GM21360 (cell line): ENCODE data around the gene HACL1.
"Not testable (repeated sequence)": the region's sequence is repeated elsewhere in the genome, so short reads cannot be mapped to it uniquely, and the experiment has no call there.

Experiments
- ATAC-seq: cut with Tn5 transposase; IDR thresholded peaks from one replicate; pipeline ENCODE4 v1.9.1; 2021; ENCODE audit warnings: mild to moderate bottlenecking, moderate library complexity; ENCODE audit not compliant: unreplicated experiment

HACL1 gene

GRCh38 chr3:15581471-15582394 lies 19.6 kb downstream of the HACL1 start:
- no peak for ATAC-seq

- no peak for ATAC-seq
Observed at GRCh38 chr3:15579051-15579450, 22.3 kb downstream of the HACL1 start.

- ATAC-seq, result no peak
Observed at GRCh38 chr3:15578289-15578867, 23.0 kb downstream of the HACL1 start.

- ATAC-seq, result no peak
Observed at GRCh38 chr3:15576475-15576874, 24.9 kb downstream of the HACL1 start.

- ATAC-seq, result no peak
Observed at GRCh38 chr3:15575446-15575845, 25.9 kb downstream of the HACL1 start.

GRCh38 chr3:15572138-15572537 lies 29.2 kb downstream of the HACL1 start:
- no peak for ATAC-seq

GRCh38 chr3:15563190-15563589 lies 38.2 kb downstream of the HACL1 start:
- no peak for ATAC-seq

GRCh38 chr3:15562560-15562959 lies 38.8 kb downstream of the HACL1 start:
- ATAC-seq, result no peak

GRCh38 chr3:15558581-15558980 lies 42.8 kb downstream of the HACL1 start:
- no peak for ATAC-seq

GRCh38 chr3:15557511-15557946 lies 43.8 kb downstream of the HACL1 start:
- ATAC-seq, result peak; percentile 65

- ATAC-seq, result peak; percentile 92
Observed at GRCh38 chr3:15556512-15556911, 44.9 kb downstream of the HACL1 start.

GRCh38 chr3:15553749-15554148 lies 47.6 kb downstream of the HACL1 start:
- ATAC-seq, result no peak

- no peak for ATAC-seq
Observed at GRCh38 chr3:15551902-15552301, 49.5 kb downstream of the HACL1 start.

GRCh38 chr3:15549846-15550245 lies 51.5 kb downstream of the HACL1 start:
- ATAC-seq, result no peak

GRCh38 chr3:15542614-15543013 lies 58.8 kb downstream of the HACL1 start:
- ATAC-seq, result no peak

- no peak for ATAC-seq
Observed at GRCh38 chr3:15541371-15541770, 60.0 kb downstream of the HACL1 start.

GRCh38 chr3:15539066-15539465 lies 62.3 kb downstream of the HACL1 start:
- no peak for ATAC-seq

- ATAC-seq, result no peak
Observed at GRCh38 chr3:15538345-15538744, 63.0 kb downstream of the HACL1 start.

GRCh38 chr3:15536856-15537255 lies 64.5 kb downstream of the HACL1 start:
- no peak for ATAC-seq

- no peak for ATAC-seq
Observed at GRCh38 chr3:15535732-15536131, 65.6 kb downstream of the HACL1 start.

GRCh38 chr3:15532614-15533013 lies 68.8 kb downstream of the HACL1 start:
- ATAC-seq, result not testable (repeated sequence)

GRCh38 chr3:15531346-15531745 lies 70.0 kb downstream of the HACL1 start:
- no peak for ATAC-seq
